Progenitor cell of endocrine pancreas (in vitro differentiated cells): Measurements from ENCODE around the gene SUGP1. TPM values are rescaled to one million over a fixed set of nuclear protein-coding genes. Genes with fewer than 3 reads are reported as not detected.

Experiments
- DNase-seq: peaks from one replicate; pipeline ENCODE4 v3.0.0; 2021; ENCODE audit warnings: low spot score; ENCODE audit not compliant: unreplicated experiment
- H3K27ac Mint-ChIP-seq: 2 replicates; pipeline ENCODE4 v1.8.0; 2021; ENCODE audit warnings: mild to moderate bottlenecking, moderate library complexity, mixed read lengths
- H3K27me3 Mint-ChIP-seq: 2 replicates; pipeline ENCODE4 v1.8.0; 2021; ENCODE audit warnings: mixed read lengths
- H3K36me3 Mint-ChIP-seq: 2 replicates; pipeline ENCODE4 v1.8.0; 2022; ENCODE audit warnings: mixed read lengths; ENCODE audit not compliant: insufficient read depth
- H3K4me1 Mint-ChIP-seq: 2 replicates; pipeline ENCODE4 v1.8.0; 2021; ENCODE audit warnings: low read depth, mixed read lengths
- H3K4me3 Mint-ChIP-seq: 2 replicates; pipeline ENCODE4 v1.8.0; 2021; ENCODE audit warnings: low read depth, mild to moderate bottlenecking, moderate library complexity, mixed read lengths
- H3K9me3 Mint-ChIP-seq: 2 replicates; pipeline ENCODE4 v1.8.0; 2021; ENCODE audit warnings: low read depth, mixed read lengths
- CTCF ChIP-seq: fragments of 200-600 bp; sonication (generic); IDR thresholded peaks from one replicate; pipeline ENCODE4 v1.5.0; 2021; ENCODE audit warnings: antibody characterized with exemption, mild to moderate bottlenecking; ENCODE audit not compliant: unreplicated experiment
- total RNA-seq: library from RNA; stranded (reverse); gene quantifications from 2 replicates; pipeline ENCODE4 v1.2.1, GENCODE V29; 2021

SUGP1 gene
- total RNA-seq, 1 donor from 2014 or later: 95.6 TPM

GRCh38 chr19:19341026-19341425 is 20.7 kb upstream of the SUGP1 start:
- TF ChIP-seq CTCF: no peak
- H3K27me3 Mint-ChIP-seq: no peaks in the 10 kb centered on the region
- no peak overlapping the region for H3K27ac Mint-ChIP-seq
- DNase-seq: no peak
- H3K4me1 Mint-ChIP-seq: no peaks in the 10 kb centered on the region
- H3K9me3 Mint-ChIP-seq: no peaks in the 10 kb centered on the region
- peaks cover 10% of the 10 kb centered on the region for H3K36me3 Mint-ChIP-seq
- H3K4me3 Mint-ChIP-seq: no peak overlapping the region

- no peaks in the 10 kb centered on the region for H3K4me1 Mint-ChIP-seq
- TF ChIP-seq CTCF: no peak
- no peak overlapping the region for H3K4me3 Mint-ChIP-seq
- peaks cover 10% of the 10 kb centered on the region for H3K36me3 Mint-ChIP-seq
- no peaks in the 10 kb centered on the region for H3K9me3 Mint-ChIP-seq
- H3K27ac Mint-ChIP-seq: no peak overlapping the region
- no peaks in the 10 kb centered on the region for H3K27me3 Mint-ChIP-seq
- no peak for DNase-seq
Observed at GRCh38 chr19:19338082-19338481, 17.8 kb upstream of the SUGP1 start.

GRCh38 chr19:19337120-19337519 is 16.8 kb upstream of the SUGP1 start:
- Mint-ChIP-seq H3K9me3 (no peaks in the 10 kb centered on the region), H3K27me3 (no peaks in the 10 kb centered on the region), H3K4me3 (no peak overlapping the region), H3K36me3 (peaks cover 6% of the 10 kb centered on the region), H3K4me1 (no peaks in the 10 kb centered on the region), H3K27ac (no peak overlapping the region)
- DNase-seq: no peak
- TF ChIP-seq CTCF: no peak

- Mint-ChIP-seq H3K9me3 (no peaks in the 10 kb centered on the region), H3K27me3 (no peaks in the 10 kb centered on the region), H3K36me3 (peaks cover 7% of the 10 kb centered on the region), H3K4me1 (no peaks in the 10 kb centered on the region), H3K27ac (no peak overlapping the region), H3K4me3 (no peak overlapping the region)
- DNase-seq: no peak
- TF ChIP-seq CTCF: no peak
Observed at GRCh38 chr19:19336597-19336996, 16.3 kb upstream of the SUGP1 start.

GRCh38 chr19:19335408-19336158 is 15.3 kb upstream of the SUGP1 start:
- no peaks in the 10 kb centered on the region for H3K9me3 Mint-ChIP-seq
- H3K27me3 Mint-ChIP-seq: no peaks in the 10 kb centered on the region
- no peak for DNase-seq
- H3K36me3 Mint-ChIP-seq: peaks cover 9% of the 10 kb centered on the region
- peak overlapping the region; percentile 73 for H3K27ac Mint-ChIP-seq
- TF ChIP-seq CTCF: no peak
- no peak overlapping the region for H3K4me3 Mint-ChIP-seq
- no peaks in the 10 kb centered on the region for H3K4me1 Mint-ChIP-seq
